H1 (cell line): ENCODE data around the gene TMEM168.

Experiments
- POLR2AphosphoS5 ChIP-seq: IDR thresholded peaks from 2 replicates; pipeline ENCODE4 v1.6.1; 2011; ENCODE audit warnings: low read depth, low read length
- SP1 ChIP-seq: IDR thresholded peaks from 2 replicates; pipeline ENCODE4 v1.6.1; 2011; ENCODE audit warnings: low read depth, low read length
- SRF ChIP-seq: IDR thresholded peaks from 2 replicates; pipeline ENCODE4 v1.6.1; 2011; ENCODE audit warnings: mild to moderate bottlenecking, low read depth, low read length, moderate library complexity
- TEAD4 ChIP-seq: IDR thresholded peaks from 2 replicates; pipeline ENCODE4 v1.6.1; 2012; ENCODE audit warnings: low read depth, low read length, inconsistent platforms, mixed read lengths
- ZNF274 ChIP-seq: IDR thresholded peaks from 2 replicates; pipeline ENCODE4 v1.7.0; 2012; ENCODE audit warnings: low read length, borderline replicate concordance; ENCODE audit errors: extremely low read depth
- TF ChIP-seq, protein P1 (sequence below), 3 experiments: IDR thresholded peaks; 1 replicate in 2 of 3; 2 replicates in 1 of 3; pipeline versions ENCODE4 v1.5.1 to v1.6.1; 2011; ENCODE audit warnings: low read length in 3 of 3, mild to moderate bottlenecking in 3 of 3, inconsistent platforms in 2 of 3, low read depth in 1 of 3, moderate library complexity in 1 of 3; ENCODE audit not compliant: insufficient read depth in 1 of 3; ENCODE audit errors: control extremely low read depth in 1 of 3
- TF ChIP-seq, protein P2 (sequence below): IDR thresholded peaks from 2 replicates; pipeline ENCODE4 v1.6.1; 2012; ENCODE audit warnings: low read length, inconsistent platforms

DNA sequence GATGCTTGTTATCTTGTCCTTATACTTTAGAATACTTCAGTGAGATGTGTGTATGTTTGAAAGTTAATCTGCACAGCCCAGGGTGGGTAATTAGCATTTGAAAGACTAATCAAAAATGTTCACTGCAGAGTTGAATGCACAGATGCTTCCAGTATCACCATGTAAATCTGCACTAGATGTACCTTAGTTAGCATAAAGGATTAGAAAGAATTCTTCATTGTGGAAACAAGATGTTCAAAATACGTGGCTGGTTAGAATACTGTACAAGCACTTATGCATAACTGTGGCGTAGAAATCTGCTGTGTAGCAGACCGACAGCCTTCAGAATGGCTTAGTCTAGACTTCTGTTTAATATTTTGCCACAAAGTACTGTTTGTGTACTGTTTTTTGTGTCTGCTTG lies 2.2 kb upstream of the TMEM168 start:
- TF ChIP-seq, protein P1, sequence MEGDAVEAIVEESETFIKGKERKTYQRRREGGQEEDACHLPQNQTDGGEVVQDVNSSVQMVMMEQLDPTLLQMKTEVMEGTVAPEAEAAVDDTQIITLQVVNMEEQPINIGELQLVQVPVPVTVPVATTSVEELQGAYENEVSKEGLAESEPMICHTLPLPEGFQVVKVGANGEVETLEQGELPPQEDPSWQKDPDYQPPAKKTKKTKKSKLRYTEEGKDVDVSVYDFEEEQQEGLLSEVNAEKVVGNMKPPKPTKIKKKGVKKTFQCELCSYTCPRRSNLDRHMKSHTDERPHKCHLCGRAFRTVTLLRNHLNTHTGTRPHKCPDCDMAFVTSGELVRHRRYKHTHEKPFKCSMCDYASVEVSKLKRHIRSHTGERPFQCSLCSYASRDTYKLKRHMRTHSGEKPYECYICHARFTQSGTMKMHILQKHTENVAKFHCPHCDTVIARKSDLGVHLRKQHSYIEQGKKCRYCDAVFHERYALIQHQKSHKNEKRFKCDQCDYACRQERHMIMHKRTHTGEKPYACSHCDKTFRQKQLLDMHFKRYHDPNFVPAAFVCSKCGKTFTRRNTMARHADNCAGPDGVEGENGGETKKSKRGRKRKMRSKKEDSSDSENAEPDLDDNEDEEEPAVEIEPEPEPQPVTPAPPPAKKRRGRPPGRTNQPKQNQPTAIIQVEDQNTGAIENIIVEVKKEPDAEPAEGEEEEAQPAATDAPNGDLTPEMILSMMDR (IDR thresholded peaks at IDR 0.05; ENCODE audit: control extremely low read depth in 1 of 3, insufficient read depth in 1 of 3, low read depth in 1 of 3, low read length in 3 of 3) = no peak
- TF ChIP-seq TEAD4 (no peak), ZNF274 (no peak), SP1 (no peak), POLR2AphosphoS5 (no peak), SRF (no peak)
- TF ChIP-seq, protein P2, sequence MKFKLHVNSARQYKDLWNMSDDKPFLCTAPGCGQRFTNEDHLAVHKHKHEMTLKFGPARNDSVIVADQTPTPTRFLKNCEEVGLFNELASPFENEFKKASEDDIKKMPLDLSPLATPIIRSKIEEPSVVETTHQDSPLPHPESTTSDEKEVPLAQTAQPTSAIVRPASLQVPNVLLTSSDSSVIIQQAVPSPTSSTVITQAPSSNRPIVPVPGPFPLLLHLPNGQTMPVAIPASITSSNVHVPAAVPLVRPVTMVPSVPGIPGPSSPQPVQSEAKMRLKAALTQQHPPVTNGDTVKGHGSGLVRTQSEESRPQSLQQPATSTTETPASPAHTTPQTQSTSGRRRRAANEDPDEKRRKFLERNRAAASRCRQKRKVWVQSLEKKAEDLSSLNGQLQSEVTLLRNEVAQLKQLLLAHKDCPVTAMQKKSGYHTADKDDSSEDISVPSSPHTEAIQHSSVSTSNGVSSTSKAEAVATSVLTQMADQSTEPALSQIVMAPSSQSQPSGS = no peak
